CD4-positive, alpha-beta T cell (primary cell): ENCODE results near the gene ERP44. TPM values are rescaled to one million over a fixed set of nuclear protein-coding genes. Genes with fewer than 3 reads are reported as not detected.
A peak's percentile ranks its signal among the peaks of the same experiment; 100 is the strongest.

ENCODE experiments used
- ATAC-seq: fragments of 200-7000 bp; cut with Tn5 transposase; one replicate; pipeline ENCODE4 v1.10.0; 2022; ENCODE audit warnings: mild to moderate bottlenecking; ENCODE audit not compliant: poor library complexity
- CTCF ChIA-PET: fragments of 350-600 bp; sonication (Branson Sonifier 250); formaldehyde crosslinking; loops from one replicate; lab custom pipeline; 2021; ENCODE audit warnings: antibody characterized with exemption, inconsistent platforms; lab: Charles Lee
- POLR2A ChIA-PET: fragments of 350-600 bp; sonication (Branson Sonifier 250); formaldehyde crosslinking; loops from one replicate; lab custom pipeline; 2021; ENCODE audit warnings: antibody characterized with exemption, inconsistent platforms; lab: Charles Lee
- DNase-seq, 14 experiments: peaks; one replicate each; pipeline ENCODE4 v3.0.0-alpha.2; 2013 to 2020; ENCODE audit warnings: mixed read lengths in 2 of 14
- H3K27ac ChIP-seq, 2 donors: one replicate each; pipeline versions ENCODE4 v1.5.1 to v1.7.0; 2013; ENCODE audit warnings: low read length in 2 of 2, low read depth in 1 of 2, mild to moderate bottlenecking in 1 of 2
- H3K27me3 ChIP-seq, 2 experiments: 1 replicate in 1 of 2; 2 replicates in 1 of 2; pipeline versions ENCODE4 v1.6.1 to v1.7.0; 2013; ENCODE audit warnings: low read length in 2 of 2, control low read depth in 1 of 2, mild to moderate bottlenecking in 1 of 2, moderate library complexity in 1 of 2; ENCODE audit not compliant: insufficient read depth in 2 of 2, control insufficient read depth in 1 of 2
- H3K36me3 ChIP-seq: one replicate; pipeline ENCODE4 v1.6.1; 2013; ENCODE audit warnings: low read length, control low read depth; ENCODE audit not compliant: insufficient read depth
- H3K4me1 ChIP-seq: one replicate; pipeline ENCODE4 v1.6.1; 2013; ENCODE audit warnings: low read length, control low read depth; ENCODE audit not compliant: insufficient read depth
- H3K4me3 ChIP-seq: one replicate; pipeline ENCODE4 v1.5.1; 2013; ENCODE audit warnings: mild to moderate bottlenecking, low read length, moderate library complexity
- H3K9me3 ChIP-seq, 2 experiments: 1 replicate in 1 of 2; 2 replicates in 1 of 2; pipeline versions ENCODE4 v1.6.1 to v1.7.0; 2013; ENCODE audit warnings: low read length in 2 of 2, mild to moderate bottlenecking in 2 of 2, control low read depth in 1 of 2, moderate library complexity in 1 of 2; ENCODE audit not compliant: control insufficient read depth in 1 of 2, insufficient read depth in 1 of 2
- H3K27ac Mint-ChIP-seq: one replicate; pipeline ENCODE4 v1.8.0; 2020; ENCODE audit warnings: mixed read lengths
- H3K27me3 Mint-ChIP-seq: one replicate; pipeline ENCODE4 v1.8.0; 2021; ENCODE audit warnings: mixed read lengths
- H3K36me3 Mint-ChIP-seq: one replicate; pipeline ENCODE4 v1.8.0; 2021; ENCODE audit warnings: low read depth, mixed read lengths
- H3K4me1 Mint-ChIP-seq: one replicate; pipeline ENCODE4 v1.8.0; 2021; ENCODE audit warnings: low read depth, mixed read lengths
- H3K4me3 Mint-ChIP-seq: one replicate; pipeline ENCODE4 v1.8.0; 2020; ENCODE audit warnings: mild to moderate bottlenecking, mixed read lengths
- H3K9me3 Mint-ChIP-seq: one replicate; pipeline ENCODE4 v1.8.0; 2020; ENCODE audit warnings: mixed read lengths
- CTCF ChIP-seq: fragments of 200-600 bp; IDR thresholded peaks from one replicate; pipeline ENCODE4 v1.8.0; 2022; ENCODE audit warnings: antibody characterized with exemption, mild to moderate bottlenecking
- intact Hi-C, 2 experiments: fragments of 100-400 bp; cut with DNase I in 1 of 2; cut with micrococcal nuclease in 1 of 2; formaldehyde crosslinking; loops; one replicate each; pipeline versions ENCODE4 v1.15.1 to v1.9.0; 2023 to 2025; cut with DNase I, micrococcal nuclease
- total RNA-seq, 174 experiments: library from RNA in 2 of 174; stranded (reverse) in 2 of 174; gene quantifications; one replicate each; pipeline ENCODE4 v1.2.3 and lab custom pipeline; 2021 to 2026

The ERP44 gene
- total RNA-seq, 2 experiments from 2014 or later: 6.8 to 7.1 TPM

- no peak overlapping the region for H3K4me3 ChIP-seq
- no peak overlapping the region for H3K4me3 Mint-ChIP-seq
- H3K36me3 Mint-ChIP-seq: peaks cover 84% of the 10 kb centered on the region
- H3K36me3 ChIP-seq: peaks cover 16% of the 10 kb centered on the region
- H3K27me3 ChIP-seq: no peaks in the 10 kb centered on the region
- no peak overlapping the region for H3K27ac ChIP-seq
- no peaks in the 10 kb centered on the region for H3K9me3 ChIP-seq
- peaks cover 38% of the 10 kb centered on the region for H3K4me1 Mint-ChIP-seq
- CTCF ChIA-PET: no interaction called here
- no peak for TF ChIP-seq CTCF
- H3K4me1 ChIP-seq: peaks cover 11% of the 10 kb centered on the region
- no peak for ATAC-seq
- intact Hi-C loops: no loop called here
- POLR2A ChIA-PET: no interaction called here
- H3K27me3 Mint-ChIP-seq: no peaks in the 10 kb centered on the region
- peak in 1 of 14 experiments; percentile 6 for DNase-seq
- H3K27ac Mint-ChIP-seq: no peak overlapping the region
- H3K9me3 Mint-ChIP-seq: peaks cover 6% of the 10 kb centered on the region
Measured at GRCh38 chr9:100033877-100034551, 64.8 kb downstream of the ERP44 start.

- Mint-ChIP-seq H3K9me3 (no peaks in the 10 kb centered on the region), H3K4me1 (peaks cover 15% of the 10 kb centered on the region), H3K36me3 (peaks cover 73% of the 10 kb centered on the region), H3K27ac (no peak overlapping the region), H3K27me3 (no peaks in the 10 kb centered on the region), H3K4me3 (no peak overlapping the region)
- H3K4me1 ChIP-seq: peaks cover 3% of the 10 kb centered on the region
- no peak overlapping the region for H3K27ac ChIP-seq
- POLR2A ChIA-PET: no interaction called here
- no peak overlapping the region for H3K4me3 ChIP-seq
- TF ChIP-seq CTCF: no peak
- H3K36me3 ChIP-seq: peaks cover 11% of the 10 kb centered on the region
- H3K9me3 ChIP-seq: no peaks in the 10 kb centered on the region
- ATAC-seq (no peak), DNase-seq (peak in 1 of 14 experiments; percentile 5)
- CTCF ChIA-PET: no interaction called here
- intact Hi-C loops: no loop called here
- no peaks in the 10 kb centered on the region for H3K27me3 ChIP-seq
Measured at GRCh38 chr9:100030548-100030947, 68.3 kb downstream of the ERP44 start.

DNA sequence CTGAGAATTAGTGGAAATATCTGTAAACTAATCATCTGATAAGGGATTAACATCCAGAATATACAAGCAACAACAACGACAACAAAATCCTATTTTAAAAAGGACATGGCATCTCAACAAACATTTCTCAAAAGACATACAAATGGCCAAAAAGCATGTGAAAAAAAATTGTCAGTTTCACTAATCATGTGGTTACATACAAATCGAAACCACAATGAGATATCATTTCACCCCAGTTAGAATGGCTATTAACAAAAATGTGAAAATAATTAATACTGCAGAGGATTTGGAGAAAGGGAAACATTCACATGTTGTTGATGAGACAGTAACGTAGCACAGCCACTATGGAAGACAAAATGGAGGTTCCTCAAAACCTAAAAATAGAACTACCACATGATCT is 69.5 kb downstream of the ERP44 start:
- CTCF ChIA-PET: no interaction called here
- intact Hi-C loops: loop anchor here (2.0 to 10.0 kb wide), 6 partner anchors 188 to 764 kb away; no protein-coding TSS in a partner anchor
- Mint-ChIP-seq H3K4me1 (peaks cover 5% of the 10 kb centered on the region), H3K27me3 (no peaks in the 10 kb centered on the region), H3K27ac (no peak overlapping the region), H3K4me3 (no peak overlapping the region), H3K36me3 (peaks cover 73% of the 10 kb centered on the region), H3K9me3 (no peaks in the 10 kb centered on the region)
- H3K4me3 ChIP-seq: no peak overlapping the region
- H3K36me3 ChIP-seq: peaks cover 11% of the 10 kb centered on the region
- no peaks in the 10 kb centered on the region for H3K27me3 ChIP-seq
- DNase-seq (no peak), ATAC-seq (no peak)
- POLR2A ChIA-PET: no interaction called here
- no peak for TF ChIP-seq CTCF
- H3K4me1 ChIP-seq: peaks cover 1% of the 10 kb centered on the region
- H3K9me3 ChIP-seq: no peaks in the 10 kb centered on the region
- H3K27ac ChIP-seq: no peak overlapping the region
